ENCODE measurements around the gene TRAF7. TPM values are rescaled to one million over a fixed set of nuclear protein-coding genes. Genes with fewer than 3 reads are reported as not detected.

Gene TRAF7
- total and polyA plus RNA-seq, 2 of the 13 experiments (the other 11 are each of a cell fraction or from before 2014, with no cell fraction given): 47.9 to 65.6 TPM

GRCh38 chr16:2163211-2163881, 7.8 kb downstream of the TRAF7 start (continued):
- TF ChIP-seq BCLAF1 (IDR thresholded peaks at IDR 0.05) (no peak), ZNF574 (CRISPR knock-in tag; IDR thresholded peaks at IDR 0.05) (0 out of 2 replicates have a peak, but pooled peaks have one; percentile 8), ZNF839 (CRISPR knock-in tag; IDR thresholded peaks at IDR 0.05; ENCODE audit: borderline replicate concordance) (no peak), RARA (CRISPR knock-in tag; IDR thresholded peaks at IDR 0.05) (no peak), MED8 (CRISPR knock-in tag; IDR thresholded peaks at IDR 0.05; ENCODE audit: insufficient replicate concordance) (no peak), ZMYM4 (CRISPR knock-in tag; IDR thresholded peaks at IDR 0.05) (peak; percentile 50; the same call in 1 of the 2 replicates), ZBTB39 (CRISPR knock-in tag; IDR thresholded peaks at IDR 0.05) (no peak), ZNF280B (CRISPR knock-in tag; IDR thresholded peaks at IDR 0.05; ENCODE audit: borderline replicate concordance) (no peak), ZNF205 (CRISPR knock-in tag; IDR thresholded peaks at IDR 0.05) (no peak), RBM22 (optimal IDR thresholded peaks at IDR 0.05; ENCODE audit: low read length) (no peak), ZNF609 (CRISPR knock-in tag; IDR thresholded peaks at IDR 0.05; ENCODE audit: borderline replicate concordance) (peak; percentile 41; the same call in 1 of the 2 replicates), TSC22D2 (CRISPR knock-in tag; IDR thresholded peaks at IDR 0.05; ENCODE audit: borderline replicate concordance) (no peak), ZNF530 (CRISPR knock-in tag; IDR thresholded peaks at IDR 0.05; ENCODE audit: low read depth) (no peak), RARG (CRISPR knock-in tag; IDR thresholded peaks at IDR 0.05; ENCODE audit: low read depth) (no peak)
